ENCODE measurements around the gene PTMS. TPM values are rescaled to one million over a fixed set of nuclear protein-coding genes. Genes with fewer than 3 reads are reported as not detected.
"Not testable (repeated sequence)": the region's sequence is repeated elsewhere in the genome, so short reads cannot be mapped to it uniquely, and the experiment has no call there.

PTMS gene
- polyA plus RNA-seq (ENCODE audit: insufficient read length in 4 of 4) = 100 to 1,000 TPM; 529 to 841 (median 623) TPM

DNA sequence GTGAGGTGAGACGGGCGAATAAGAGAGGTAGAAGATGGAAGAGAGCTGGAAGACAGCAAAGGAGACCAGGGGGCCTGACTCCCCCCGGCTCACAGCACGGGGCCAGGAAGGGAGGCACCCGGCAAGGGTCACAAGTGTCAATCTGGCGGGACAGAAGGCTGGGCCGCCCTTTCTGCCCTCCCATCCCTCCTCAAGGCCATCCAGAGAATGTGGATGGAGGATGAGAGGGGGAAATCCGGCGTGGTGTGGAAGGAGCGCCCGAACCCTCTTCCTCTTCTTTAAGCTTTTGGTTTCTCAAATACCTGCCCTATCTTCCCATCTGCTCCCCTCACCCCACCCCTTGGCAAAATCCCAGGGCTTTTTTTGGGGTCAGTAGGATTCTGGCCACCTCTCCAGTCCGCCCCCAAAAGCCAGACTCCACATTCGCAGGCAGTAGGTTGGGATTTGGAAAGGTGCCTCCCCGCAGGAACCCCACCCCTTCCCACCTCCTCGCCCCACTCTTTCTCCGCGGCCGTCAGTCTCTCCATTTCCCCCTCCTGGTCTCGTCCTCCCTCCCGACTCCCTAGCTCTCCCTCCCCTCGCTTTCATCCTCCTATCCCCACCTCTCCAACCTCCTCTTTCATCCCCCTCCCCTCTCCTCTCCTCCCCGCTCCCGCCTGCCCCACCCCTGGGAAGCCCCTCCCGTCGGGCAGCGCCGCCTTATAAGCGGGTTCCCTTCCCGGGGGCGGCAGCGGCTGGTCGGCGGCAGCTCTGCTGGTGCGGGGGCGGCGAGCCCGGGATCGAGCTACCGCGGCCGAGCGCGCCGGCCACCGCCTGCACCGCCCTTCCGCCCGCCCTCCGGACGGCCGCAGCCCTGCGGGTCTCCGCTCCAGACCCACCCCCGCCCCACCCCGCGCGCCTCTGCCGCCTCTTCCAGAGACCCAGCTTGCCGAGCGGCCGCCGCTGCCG lies at the start of gene PTMS:
Gene PTMS, plus strand, starts transcription at position 730 of the 948 bp plus-strand sequence. CDS start 343 bp downstream, outside the sequence.
- peak in 3 of 4 donors; percentile 75 to 87 (median 85) for DNase-seq (ENCODE audit: low read depth in 4 of 4, low spot score in 2 of 4)

GRCh38 chr12:6716874-6717437 lies 49.2 kb upstream of the PTMS start:
- no peak for DNase-seq (ENCODE audit: low read depth in 4 of 4, low spot score in 2 of 4)

GRCh38 chr12:6722863-6723262 lies 43.3 kb upstream of the PTMS start:
- no peak for DNase-seq (ENCODE audit: low read depth in 4 of 4, low spot score in 2 of 4)

- peak; percentile 84 to 97 (median 92) for DNase-seq (ENCODE audit: low read depth in 4 of 4, low spot score in 2 of 4)
Observed at GRCh38 chr12:6723607-6724408, 42.4 kb upstream of the PTMS start, which contains the start of gene COPS7A. Gene COPS7A (plus strand): TSS chr12:6724046. CDS start chr12:6724657, 611 bp downstream.

DNA sequence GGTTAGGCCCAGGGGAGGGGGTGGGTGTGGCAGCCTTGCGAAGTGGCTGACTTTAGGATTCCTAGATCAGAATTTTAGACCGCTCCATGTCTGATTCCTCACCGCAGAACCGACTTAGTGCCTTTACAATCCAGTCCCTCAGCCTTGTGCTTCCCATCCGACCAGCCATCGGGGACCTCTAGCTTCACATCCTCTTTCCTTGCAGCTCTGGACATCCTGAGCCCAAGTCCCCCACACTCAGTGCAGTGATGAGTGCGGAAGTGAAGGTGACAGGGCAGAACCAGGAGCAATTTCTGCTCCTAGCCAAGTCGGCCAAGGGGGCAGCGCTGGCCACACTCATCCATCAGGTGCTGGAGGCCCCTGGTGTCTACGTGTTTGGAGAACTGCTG lies 41.8 kb upstream of the PTMS start:
- no peak for DNase-seq (ENCODE audit: low read depth in 4 of 4, low spot score in 2 of 4)

DNA sequence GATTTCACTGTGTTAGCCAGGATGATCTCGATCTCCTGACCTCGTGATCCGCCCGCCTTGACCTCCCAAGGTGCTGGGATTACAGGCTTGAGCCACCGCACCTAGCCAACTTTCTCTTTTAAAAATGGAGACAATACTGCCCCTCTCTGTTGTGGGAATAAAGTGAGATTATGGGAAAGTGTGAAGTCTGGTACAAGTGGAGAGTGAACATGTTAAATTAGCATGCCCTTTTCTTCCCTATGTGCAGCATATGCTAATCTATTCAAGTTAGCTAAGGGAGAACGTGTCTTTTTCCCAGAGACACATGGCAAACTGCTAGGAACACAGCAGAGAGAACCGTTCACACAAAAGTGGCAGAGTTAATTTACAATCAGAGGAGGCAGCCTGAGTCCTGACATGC lies 40.8 kb upstream of the PTMS start:
- DNase-seq (ENCODE audit: low read depth in 4 of 4, low spot score in 2 of 4) = no peak

- no peak for DNase-seq (ENCODE audit: low read depth in 4 of 4, low spot score in 2 of 4)
Observed at GRCh38 chr12:6729186-6729585, 37.0 kb upstream of the PTMS start.

DNA sequence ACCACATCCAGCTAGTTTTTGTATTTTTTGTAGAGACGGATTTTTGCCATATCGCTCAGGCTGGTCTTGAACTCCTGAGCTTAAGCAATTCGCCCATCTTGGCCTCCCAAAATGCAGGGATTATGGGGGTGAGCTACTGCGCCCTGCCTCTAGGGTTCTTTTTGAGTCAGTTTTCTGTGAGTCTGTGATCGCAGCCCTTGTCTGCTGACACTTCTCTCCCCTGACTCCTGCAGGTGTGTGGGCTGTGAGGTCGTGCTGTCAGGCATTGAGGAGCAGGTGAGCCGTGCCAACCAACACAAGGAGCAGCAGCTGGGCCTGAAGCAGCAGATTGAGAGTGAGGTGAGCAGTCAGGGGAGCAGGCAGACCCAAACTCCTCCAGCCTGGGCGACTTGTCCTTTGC lies 36.0 kb upstream of the PTMS start:
- DNase-seq (ENCODE audit: low read depth in 4 of 4, low spot score in 2 of 4) = no peak

DNA sequence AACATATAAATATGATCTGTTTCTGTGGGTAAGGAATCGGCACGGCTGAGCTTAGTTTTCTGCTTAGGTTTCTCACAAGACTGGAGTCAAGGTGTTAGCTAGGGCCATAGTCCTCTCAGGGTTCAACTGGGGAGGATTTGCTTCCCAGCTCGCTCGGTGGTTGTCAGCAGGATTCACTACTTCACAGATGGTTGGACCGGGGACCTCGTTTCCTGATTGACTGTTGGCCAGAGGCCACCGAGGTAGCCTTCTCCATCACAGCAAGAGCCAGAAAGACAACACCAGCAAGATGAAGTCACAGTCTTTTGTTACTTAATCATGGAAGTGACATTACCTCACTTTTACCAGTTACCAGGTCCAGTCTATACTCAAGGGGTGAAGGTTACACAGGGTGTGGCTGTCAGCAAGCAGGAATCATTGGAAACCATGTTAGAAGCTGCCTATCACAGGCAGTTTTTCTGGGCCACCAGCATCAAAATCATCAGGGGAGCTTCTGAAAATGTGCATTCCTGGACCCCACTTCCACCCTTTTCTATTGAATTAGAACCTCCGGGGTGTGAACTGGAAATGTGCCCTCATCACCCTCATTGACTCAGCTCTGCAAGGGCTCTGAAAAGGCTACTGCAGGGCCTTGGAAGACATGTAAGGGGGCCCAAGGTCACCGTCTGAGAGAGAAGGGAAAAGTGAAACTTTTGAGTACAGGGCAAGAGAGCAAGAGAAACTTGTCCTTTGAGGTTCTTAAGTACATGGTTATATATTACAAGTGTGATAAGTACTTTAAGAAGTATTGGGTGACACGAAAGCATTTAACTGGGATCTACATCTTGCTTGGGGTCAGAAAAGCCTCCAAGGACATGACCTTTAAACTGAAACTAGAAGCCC lies 31.4 kb upstream of the PTMS start:
- DNase-seq (ENCODE audit: low read depth in 4 of 4, low spot score in 2 of 4) = no peak

DNA sequence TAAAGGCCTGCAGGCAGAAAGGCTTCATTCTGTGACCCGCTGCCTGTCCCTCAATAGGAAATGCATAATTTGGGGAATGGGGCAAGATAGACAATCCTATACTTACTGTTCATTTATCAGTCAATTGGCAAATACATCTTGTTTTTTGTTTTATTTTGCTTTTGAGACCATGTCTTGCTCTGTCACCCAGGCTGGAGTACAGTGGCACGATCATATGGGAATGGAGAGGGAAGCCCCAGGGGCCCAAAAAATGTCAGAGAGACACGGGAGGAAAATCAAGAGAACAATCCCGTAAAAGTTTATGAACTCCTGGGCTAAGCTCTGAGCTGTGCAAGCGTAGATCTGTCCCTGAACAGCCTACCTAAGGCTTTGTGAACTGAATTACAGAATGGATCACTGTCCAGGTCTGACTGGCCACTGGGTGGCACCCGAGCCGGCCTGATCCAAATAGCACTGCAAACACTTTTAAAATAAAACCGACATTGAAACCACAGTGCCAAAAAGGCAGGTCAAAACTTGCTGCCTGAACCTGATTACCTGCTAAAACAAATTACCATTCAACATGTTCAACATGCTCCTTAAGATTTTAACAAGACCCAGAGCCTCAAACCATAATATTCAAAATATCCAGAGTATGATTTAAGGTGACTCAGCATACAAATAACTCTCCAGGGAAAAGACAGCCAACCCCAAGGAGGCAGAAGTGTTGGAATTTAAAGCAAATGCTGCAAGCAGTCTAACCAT lies 30.5 kb upstream of the PTMS start:
- DNase-seq (ENCODE audit: low read depth in 4 of 4, low spot score in 2 of 4) = peak in 2 of 4 donors; percentile 7 to 43

DNA sequence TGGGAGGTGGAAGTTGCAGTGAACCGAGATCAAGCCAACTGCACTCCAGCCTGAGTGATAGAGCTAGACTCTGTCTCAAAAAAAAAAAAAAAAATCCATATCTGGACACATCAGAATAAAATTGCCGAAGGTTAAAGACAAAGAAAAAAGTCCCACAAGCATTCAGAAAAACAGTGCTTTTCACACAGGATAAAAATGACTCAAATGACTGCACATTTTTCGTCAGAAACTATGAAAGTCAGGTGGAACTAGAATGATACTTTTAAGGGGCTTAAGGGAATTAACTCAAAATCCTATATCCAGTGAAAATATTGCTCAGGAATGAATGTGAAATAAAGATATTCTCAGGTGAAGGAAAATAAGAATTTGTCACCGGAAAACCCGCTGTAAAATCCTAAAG lies 29.4 kb upstream of the PTMS start:
- DNase-seq (ENCODE audit: low read depth in 4 of 4, low spot score in 2 of 4) = no peak

GRCh38 chr12:6742080-6742479 lies 24.1 kb upstream of the PTMS start:
- DNase-seq (ENCODE audit: low read depth in 4 of 4, low spot score in 2 of 4) = not testable (repeated sequence)

GRCh38 chr12:6742834-6743233 lies 23.3 kb upstream of the PTMS start:
- no peak for DNase-seq (ENCODE audit: low read depth in 4 of 4, low spot score in 2 of 4)

GRCh38 chr12:6743300-6743699 lies 22.9 kb upstream of the PTMS start:
- DNase-seq (ENCODE audit: low read depth in 4 of 4, low spot score in 2 of 4) = not testable (repeated sequence)

DNA sequence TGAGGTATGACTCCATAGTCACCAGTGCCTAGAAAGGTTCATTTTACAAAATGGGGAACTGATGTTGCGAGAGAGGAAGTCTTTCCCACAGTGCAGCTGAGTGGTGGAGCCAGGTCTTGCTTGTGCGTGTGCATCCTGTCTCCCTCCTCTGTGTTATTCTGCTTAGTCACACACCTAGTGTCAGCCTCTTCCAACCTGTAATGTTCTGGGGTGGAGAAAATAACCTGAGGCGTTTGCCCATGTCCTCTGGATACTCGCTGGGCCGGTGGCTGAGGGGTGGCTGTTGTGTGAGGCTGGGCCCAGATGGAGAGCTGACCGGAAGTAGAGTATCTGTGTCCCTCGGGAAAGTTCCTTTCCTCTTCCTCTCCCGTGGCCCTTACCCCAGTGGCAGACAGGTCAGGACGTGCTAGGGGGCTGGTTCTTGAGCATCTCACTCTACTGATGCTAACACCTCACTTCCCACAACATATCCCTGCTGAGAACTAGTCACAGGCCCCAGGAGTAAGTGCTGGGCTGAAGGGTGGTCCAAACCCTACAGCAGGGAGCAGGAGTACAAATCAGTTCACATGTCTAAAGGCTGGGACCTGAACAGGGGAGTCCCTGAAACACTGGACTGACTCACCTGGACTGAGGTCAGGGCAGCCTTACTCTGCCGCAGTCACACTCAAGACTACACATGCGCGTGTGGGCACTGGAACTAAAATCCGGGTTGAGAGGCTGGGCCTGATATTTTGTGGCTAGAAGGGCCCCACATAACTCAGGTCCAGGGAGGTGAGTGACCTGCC lies 20.2 kb upstream of the PTMS start:
- no peak for DNase-seq (ENCODE audit: low read depth in 4 of 4, low spot score in 2 of 4)

DNA sequence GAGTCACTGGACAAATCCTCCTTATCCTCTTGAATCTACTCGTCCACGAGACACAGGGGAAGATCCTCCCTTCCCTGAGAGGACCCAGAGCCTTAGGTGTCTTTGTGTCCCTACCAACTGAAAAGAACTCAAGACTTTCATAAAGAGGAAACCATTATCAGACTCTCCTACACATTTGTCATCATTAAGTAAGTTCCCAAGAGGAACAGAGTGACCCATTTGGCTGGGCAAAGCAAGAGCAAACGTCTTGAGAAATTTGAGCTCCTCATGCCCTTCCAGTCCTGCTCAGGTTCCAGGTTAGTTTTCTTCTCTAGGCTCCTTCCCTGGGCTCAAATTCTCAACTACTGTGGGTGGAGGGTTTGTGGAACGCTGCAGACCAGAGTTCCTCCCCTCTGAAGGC lies 18.9 kb upstream of the PTMS start:
- no peak for DNase-seq (ENCODE audit: low read depth in 4 of 4, low spot score in 2 of 4)

DNA sequence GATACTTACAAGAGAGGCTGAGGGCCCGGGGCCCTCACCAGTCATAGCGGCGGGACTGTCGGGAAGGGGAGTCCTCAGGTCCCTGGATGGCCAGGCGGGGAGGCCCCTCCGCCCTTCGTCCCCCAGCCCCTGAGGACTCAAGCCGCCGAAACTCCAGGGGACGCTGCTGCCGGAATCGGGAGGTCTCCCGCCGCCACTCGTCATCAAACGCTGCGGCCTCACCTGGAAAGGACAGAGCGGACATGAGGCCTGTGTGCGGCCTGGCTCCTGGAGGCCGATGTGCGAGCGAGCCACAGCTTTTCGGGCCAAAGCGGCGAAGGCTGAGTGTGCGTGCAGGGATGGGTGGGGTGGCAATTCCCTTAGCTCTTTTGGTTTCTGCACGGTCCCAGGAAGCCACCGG lies 17.4 kb upstream of the PTMS start:
- DNase-seq (ENCODE audit: low read depth in 4 of 4, low spot score in 2 of 4) = no peak

DNA sequence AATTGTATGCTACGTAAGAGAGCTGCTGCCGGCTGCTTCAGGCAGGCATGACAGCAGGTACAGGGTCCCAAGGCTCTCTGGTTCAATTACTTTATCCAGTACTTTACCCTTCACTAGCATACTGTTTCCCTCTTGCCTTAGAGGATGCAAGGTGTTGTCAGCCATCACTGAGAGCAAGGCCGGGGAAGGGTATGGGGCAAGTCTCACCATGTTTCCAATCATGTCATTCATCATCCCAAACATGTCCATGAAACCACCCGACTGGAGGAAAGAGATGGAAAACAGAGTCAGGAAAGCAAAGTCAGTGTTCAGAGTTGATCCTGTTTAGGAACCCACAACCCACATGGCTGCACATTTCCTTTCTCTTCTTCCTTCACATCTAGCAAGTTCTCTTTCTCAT lies 15.7 kb upstream of the PTMS start:
- DNase-seq (ENCODE audit: low read depth in 4 of 4, low spot score in 2 of 4) = no peak

DNA sequence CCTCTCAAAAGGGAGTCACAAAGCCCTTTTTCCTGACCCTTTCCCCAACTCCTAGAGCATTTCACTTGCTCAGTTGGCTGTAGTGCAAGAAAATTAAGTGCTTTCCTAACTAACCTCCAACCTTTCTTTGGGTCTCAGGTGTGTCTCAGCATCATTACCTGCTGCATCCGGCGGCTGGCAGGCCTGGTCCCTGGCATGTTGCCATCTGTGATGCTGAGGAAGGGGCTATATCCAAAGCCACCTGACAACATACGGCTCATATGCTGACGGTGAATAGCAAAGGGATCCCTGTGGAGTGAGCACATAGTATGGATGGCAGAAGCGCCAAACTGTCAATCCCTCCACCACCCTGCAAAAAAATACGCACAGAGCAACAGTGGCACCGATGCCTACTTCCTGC lies 14.4 kb upstream of the PTMS start:
- no peak for DNase-seq (ENCODE audit: low read depth in 4 of 4, low spot score in 2 of 4)

Data from left renal cortex interstitium (tissue), 4 donors.